Liver (tissue), 9 donors: ENCODE results near the gene OSGEPL1. TPM values are rescaled to one million over a fixed set of nuclear protein-coding genes. Genes with fewer than 3 reads are reported as not detected.
"Not testable (repeated sequence)": the region's sequence is repeated elsewhere in the genome, so short reads cannot be mapped to it uniquely, and the experiment has no call there.

Experiments
- DNase-seq: peaks from one replicate; pipeline ENCODE4 v3.0.0-alpha.2; 2017; ENCODE audit warnings: low spot score
- H3K27ac ChIP-seq, 2 donors: one replicate each; pipeline ENCODE4 v1.7.0; 2013; ENCODE audit warnings: inconsistent platforms in 2 of 2, low read length in 2 of 2, control low read depth in 1 of 2, low read depth in 1 of 2, mild to moderate bottlenecking in 1 of 2
- H3K27me3 ChIP-seq, 4 donors: one replicate each; pipeline versions ENCODE4 v1.6.1 to v1.7.0; 2013; ENCODE audit warnings: low read length in 3 of 4, inconsistent platforms in 1 of 4, mild to moderate bottlenecking in 1 of 4, moderate library complexity in 1 of 4; ENCODE audit not compliant: control insufficient read depth in 4 of 4, insufficient read depth in 4 of 4
- H3K36me3 ChIP-seq, 4 donors: one replicate each; pipeline versions ENCODE4 v1.6.1 to v1.7.0; 2013; ENCODE audit warnings: low read length in 3 of 4, mild to moderate bottlenecking in 3 of 4, low read depth in 1 of 4, moderate library complexity in 1 of 4; ENCODE audit not compliant: control insufficient read depth in 4 of 4, insufficient read depth in 3 of 4
- H3K4me1 ChIP-seq, 4 donors: one replicate each; pipeline versions ENCODE4 v1.6.1 to v1.7.0; 2013; ENCODE audit warnings: low read length in 3 of 4, mild to moderate bottlenecking in 3 of 4, moderate library complexity in 1 of 4; ENCODE audit not compliant: control insufficient read depth in 4 of 4, insufficient read depth in 4 of 4
- H3K4me3 ChIP-seq, 3 donors: one replicate each; pipeline versions ENCODE4 v1.6.1 to v1.7.0; 2013; ENCODE audit warnings: low read length in 3 of 3, control low read depth in 1 of 3, low read depth in 1 of 3, mild to moderate bottlenecking in 1 of 3
- H3K9ac ChIP-seq, 2 donors: one replicate each; pipeline ENCODE4 v1.7.0; 2013; ENCODE audit warnings: low read length in 2 of 2, mild to moderate bottlenecking in 2 of 2, moderate library complexity in 2 of 2, control low read depth in 1 of 2, low read depth in 1 of 2
- H3K9me3 ChIP-seq, 4 donors: one replicate each; pipeline versions ENCODE4 v1.6.1 to v1.7.0; 2013; ENCODE audit warnings: low read length in 3 of 4; ENCODE audit not compliant: control insufficient read depth in 4 of 4
- ATF3 ChIP-seq: IDR thresholded peaks from 2 replicates; pipeline ENCODE4 v1.6.1; 2016; ENCODE audit warnings: antibody characterized with exemption
- CTCF ChIP-seq: fragments of 150-350 bp; IDR thresholded peaks from 2 replicates; pipeline ENCODE4 v1.5.1; 2017; ENCODE audit warnings: improper control_type of control experiment, low read depth, low read length; ENCODE audit not compliant: missing input control
- EGR1 ChIP-seq, 2 donors: IDR thresholded peaks; 2 replicates each; pipeline ENCODE4 v1.6.1; 2016 to 2018; ENCODE audit warnings: antibody characterized with exemption in 2 of 2, low read depth in 2 of 2
- FOXA1 ChIP-seq: IDR thresholded peaks from 2 replicates; pipeline ENCODE4 v1.6.1; 2016; ENCODE audit warnings: antibody characterized with exemption
- FOXA2 ChIP-seq: IDR thresholded peaks from 2 replicates; pipeline ENCODE4 v1.6.1; 2016; ENCODE audit warnings: antibody characterized with exemption
- HNF4G ChIP-seq: IDR thresholded peaks from 2 replicates; pipeline ENCODE4 v1.6.1; 2016; ENCODE audit warnings: antibody characterized with exemption
- NR2F2 ChIP-seq: IDR thresholded peaks from 2 replicates; pipeline ENCODE4 v1.6.1; 2016; ENCODE audit warnings: antibody characterized with exemption
- RAD21 ChIP-seq, 2 donors: IDR thresholded peaks; 2 replicates each; pipeline ENCODE4 v1.6.1; 2016; ENCODE audit warnings: antibody characterized with exemption in 2 of 2, mild to moderate bottlenecking in 2 of 2
- SP1 ChIP-seq: IDR thresholded peaks from 2 replicates; pipeline ENCODE4 v1.6.1; 2018; ENCODE audit warnings: antibody characterized with exemption, mild to moderate bottlenecking
- TAF1 ChIP-seq: conservative IDR thresholded peaks from 2 replicates; pipeline ENCODE4 v1.6.1; 2016; ENCODE audit warnings: antibody characterized with exemption, mild to moderate bottlenecking
- YY1 ChIP-seq: IDR thresholded peaks from 2 replicates; pipeline ENCODE4 v1.6.1; 2016; ENCODE audit warnings: antibody characterized with exemption, mild to moderate bottlenecking
- ZBTB33 ChIP-seq: IDR thresholded peaks from 2 replicates; pipeline ENCODE4 v1.6.1; 2016; ENCODE audit warnings: antibody characterized with exemption
- WGBS: extraction: QIAGEN DNeasy Blood & Tissue Kit; methylation state at CpG from one replicate; pipeline ENCODE4 v1.1.7; 2013; 5-methylcytosine and 5-hydroxymethylcytosine counted together
- polyA plus RNA-seq, 2 donors: library from polyadenylated mRNA; stranded (reverse) in 1 of 2; unstranded in 1 of 2; fragments of 200-250 nt in 1 of 2; fragments of >200 nt in 1 of 2; fragmentation: Nextera tagmentation in 1 of 2; extraction: Ambion mirVana in 1 of 2; gene quantifications; one replicate each; pipeline versions ENCODE4 v1.2.1 to v1.2.3, GENCODE V29; 2013 to 2015
- total RNA-seq, 2 donors: library from RNA; depleted of rRNA; stranded (reverse); fragments of >200 nt; gene quantifications; one replicate each; pipeline ENCODE4 v1.2.3, GENCODE V29; 2014
- TF ChIP-seq, protein P1 (sequence below): IDR thresholded peaks from 2 replicates; pipeline ENCODE4 v1.6.1; 2016; ENCODE audit warnings: antibody characterized with exemption
- donor health status: healthy.
- donor health status: healthy.
- donor health status: healthy.
- donor health status: healthy.
- donor health status: healthy.

OSGEPL1 gene
- total and polyA plus RNA-seq, 4 donors = 2.9 to 5.6 (median 5.3) TPM

DNA sequence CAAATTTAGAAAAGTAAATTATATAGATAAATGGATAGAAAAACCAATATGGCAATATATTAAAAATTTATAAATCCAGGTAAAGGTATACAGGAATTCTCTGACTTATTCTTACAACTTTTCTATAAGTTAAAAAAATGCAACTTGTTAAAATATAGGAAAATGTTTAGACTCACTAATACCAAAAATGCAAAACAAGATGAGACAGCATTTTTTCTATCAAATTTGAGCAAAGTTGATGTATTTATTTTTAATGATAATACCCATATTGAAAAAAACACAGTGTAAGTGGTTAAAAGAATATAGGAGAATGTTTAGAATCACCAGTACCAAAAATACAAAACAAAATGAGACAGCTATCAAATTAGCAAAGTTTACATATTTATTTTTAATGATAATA is 35.7 kb downstream of the OSGEPL1 start:
- Histone ChIP-seq H3K9me3 (no peaks in the 10 kb centered on the region), H3K27ac (no peak overlapping the region), H3K27me3 (no peaks in the 10 kb centered on the region), H3K9ac (no peak overlapping the region), H3K36me3 (peaks cover 0 to 4% (median 2%) of the 10 kb centered on the region in 4 donors), H3K4me1 (no peaks in the 10 kb centered on the region), H3K4me3 (no peak overlapping the region)
- TF ChIP-seq FOXA2 (no peak), TAF1 (no peak), SP1 (no peak), YY1 (no peak), NR2F2 (no peak), EGR1 (IDR thresholded peaks at IDR 0.05; ENCODE audit: low read depth in 2 of 2) (no peak), ZBTB33 (no peak), FOXA1 (no peak), HNF4G (no peak), ATF3 (no peak)
- DNase-seq = no peak

DNA sequence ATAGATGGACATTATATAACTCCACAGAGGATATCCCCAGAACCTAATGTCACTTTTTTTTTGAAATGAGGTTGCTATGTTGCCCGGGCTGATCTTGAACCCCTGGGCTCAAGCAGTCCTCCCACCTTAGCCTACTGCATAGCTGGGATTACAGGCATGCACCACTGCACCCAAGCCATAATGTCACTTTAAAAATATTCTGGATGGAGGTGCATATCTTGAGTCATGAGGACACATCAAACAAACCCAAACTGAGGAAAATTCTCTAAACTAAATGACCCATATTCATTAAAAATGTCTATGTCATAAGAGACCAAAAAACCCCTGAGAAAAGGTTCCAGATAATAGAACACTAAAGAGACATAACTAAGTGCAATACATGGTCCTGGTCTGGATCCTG is 36.3 kb downstream of the OSGEPL1 start:
- no peak for DNase-seq
- WGBS = 95% methylated on average over 1 of the region's 1 CpG

GRCh38 chr2:189723192-189723591 is 39.4 kb downstream of the OSGEPL1 start:
- Histone ChIP-seq H3K27ac (no peak overlapping the region), H3K9ac (no peak overlapping the region), H3K9me3 (no peaks in the 10 kb centered on the region), H3K4me3 (no peak overlapping the region), H3K4me1 (no peaks in the 10 kb centered on the region), H3K36me3 (peaks cover 0 to 1% (median 0%) of the 10 kb centered on the region in 4 donors), H3K27me3 (no peaks in the 10 kb centered on the region)
- DNase-seq = no peak
- TF ChIP-seq RAD21 (IDR thresholded peaks at IDR 0.05) (no peak), YY1 (no peak), NR2F2 (no peak), FOXA1 (no peak), HNF4G (no peak), SP1 (no peak), TAF1 (no peak)
- TF ChIP-seq, protein P1, sequence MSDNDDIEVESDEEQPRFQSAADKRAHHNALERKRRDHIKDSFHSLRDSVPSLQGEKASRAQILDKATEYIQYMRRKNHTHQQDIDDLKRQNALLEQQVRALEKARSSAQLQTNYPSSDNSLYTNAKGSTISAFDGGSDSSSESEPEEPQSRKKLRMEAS = no peak

More for the DNA sequence above, 36.3 kb downstream of the OSGEPL1 start:
- Histone ChIP-seq H3K27me3 (no peaks in the 10 kb centered on the region), H3K9ac (no peak overlapping the region), H3K27ac (no peak overlapping the region), H3K9me3 (no peaks in the 10 kb centered on the region), H3K4me3 (no peak overlapping the region), H3K4me1 (no peaks in the 10 kb centered on the region), H3K36me3 (peaks cover 0 to 4% (median 2%) of the 10 kb centered on the region in 4 donors)
- no peak for TF ChIP-seq YY1
- TF ChIP-seq HNF4G = no peak

GRCh38 chr2:189719571-189719970 is 43.0 kb downstream of the OSGEPL1 start:
- TF ChIP-seq TAF1 = no peak
- no peak for TF ChIP-seq CTCF
- no peak overlapping the region for H3K9ac ChIP-seq

GRCh38 chr2:189717593-189717992 is 45.0 kb downstream of the OSGEPL1 start:
- H3K9ac ChIP-seq, H3K4me3 ChIP-seq, H3K4me1 ChIP-seq, H3K27me3 ChIP-seq, DNase-seq, H3K27ac ChIP-seq, H3K36me3 ChIP-seq, H3K9me3 ChIP-seq: not testable (repeated sequence)
- WGBS = 91% methylated on average over 1 of the region's 1 CpG

More at GRCh38 chr2:189719571-189719970, 43.0 kb downstream of the OSGEPL1 start:
- Histone ChIP-seq H3K4me1 (no peaks in the 10 kb centered on the region), H3K9me3 (no peaks in the 10 kb centered on the region), H3K36me3 (no peaks in the 10 kb centered on the region), H3K27me3 (no peaks in the 10 kb centered on the region), H3K4me3 (no peak overlapping the region), H3K27ac (no peak overlapping the region)
- DNase-seq = no peak
- 90% methylated on average over 4 of the region's 4 CpGs for whole genome bisulfite sequencing
